H1 (cell line): Measurements from ENCODE around the gene MKNK2. TPM values are rescaled to one million over a fixed set of nuclear protein-coding genes. Genes with fewer than 3 reads are reported as not detected.

Experiments
- CTCF ChIA-PET: fragments of 300-600 bp; sonication (Branson Sonifier 250); formaldehyde crosslinking; loops from one replicate; lab custom pipeline; 2021; ENCODE audit not compliant: partially characterized antibody; lab: Charles Lee
- POLR2A ChIA-PET: fragments of 300-600 bp; sonication (Branson Sonifier 250); formaldehyde crosslinking; loops from one replicate; lab custom pipeline; 2021; ENCODE audit warnings: inconsistent platforms; ENCODE audit not compliant: partially characterized antibody; lab: Charles Lee
- DNase-seq, 2 experiments: peaks; one replicate each; pipeline versions ENCODE4 v3.0.0 to v3.0.0-alpha.2; 2010 to 2022; ENCODE audit warnings: low spot score in 2 of 2, low read depth in 1 of 2, mixed read lengths in 1 of 2
- FAIRE-seq: peaks from 2 replicates; lab custom pipeline; 2011; peaks lifted over from hg19 to GRCh38; lab: Jason Lieb, UNC
- H2AFZ ChIP-seq: 2 replicates; pipeline ENCODE4 v1.8.1; 2012; ENCODE audit warnings: low read length, inconsistent platforms
- H2AK5ac ChIP-seq: 2 replicates; pipeline ENCODE4 v1.6.1; 2013; ENCODE audit warnings: low read depth, low read length
- H2BK120ac ChIP-seq: replicated peaks from 2 replicates; pipeline ENCODE3; 2013; ENCODE audit warnings: low read depth, low read length, inconsistent platforms
- H2BK12ac ChIP-seq: 2 replicates; pipeline ENCODE4 v1.6.1; 2013; ENCODE audit warnings: low read depth, low read length
- H2BK15ac ChIP-seq: 2 replicates; pipeline ENCODE4 v1.6.1; 2013; ENCODE audit warnings: low read length
- H2BK20ac ChIP-seq: 2 replicates; pipeline ENCODE4 v1.6.1; 2013; ENCODE audit warnings: low read length
- H2BK5ac ChIP-seq: 2 replicates; pipeline ENCODE4 v1.6.1; 2013; ENCODE audit warnings: low read depth, low read length
- H3K14ac ChIP-seq: 2 replicates; pipeline ENCODE4 v1.6.1; 2013; ENCODE audit warnings: inconsistent platforms; ENCODE audit not compliant: insufficient read length
- H3K18ac ChIP-seq: 2 replicates; pipeline ENCODE4 v1.6.1; 2013; ENCODE audit warnings: low read length; ENCODE audit errors: extremely low read depth
- H3K23ac ChIP-seq: 2 replicates; pipeline ENCODE4 v1.6.1; 2013; ENCODE audit warnings: inconsistent platforms; ENCODE audit not compliant: insufficient read length
- H3K23me2 ChIP-seq: 2 replicates; pipeline ENCODE4 v1.6.1; 2013; ENCODE audit warnings: low read depth, low read length
- H3K27ac ChIP-seq: 2 replicates; pipeline ENCODE4 v1.6.1; 2011; ENCODE audit warnings: low read depth, low read length, inconsistent platforms
- H3K27me3 ChIP-seq, 4 experiments: replicated peaks in 1 of 4; 1 replicate in 1 of 4; 2 replicates in 3 of 4; pipeline versions ENCODE4 v1.6.1 to v1.8.1; 2011 to 2013; ENCODE audit warnings: low read length in 3 of 4, mild to moderate bottlenecking in 3 of 4, inconsistent platforms in 2 of 4, mixed read lengths in 2 of 4, moderate library complexity in 1 of 4; ENCODE audit not compliant: control insufficient read depth in 3 of 4, insufficient read depth in 3 of 4; ENCODE audit errors: extremely low read depth in 1 of 4
- H3K36me3 ChIP-seq, 4 experiments: 2 replicates each; pipeline versions ENCODE4 v1.6.1 to v1.8.1; 2011 to 2013; ENCODE audit warnings: mild to moderate bottlenecking in 4 of 4, low read length in 3 of 4, moderate library complexity in 2 of 4, control low read depth in 1 of 4, inconsistent platforms in 1 of 4; ENCODE audit not compliant: insufficient read depth in 4 of 4, control insufficient read depth in 2 of 4
- H3K4ac ChIP-seq: replicated peaks from 2 replicates; pipeline ENCODE3; 2013; ENCODE audit warnings: low read length, low read depth, mixed read lengths, inconsistent platforms; ENCODE audit not compliant: insufficient read length
- H3K4me1 ChIP-seq, 4 experiments: replicated peaks in 1 of 4; 1 replicate in 1 of 4; 2 replicates in 3 of 4; pipeline versions ENCODE4 v1.6.1 to v1.8.1; 2011 to 2013; ENCODE audit warnings: low read length in 3 of 4, inconsistent platforms in 2 of 4, mixed read lengths in 1 of 4; ENCODE audit not compliant: insufficient read depth in 4 of 4, control insufficient read depth in 3 of 4
- H3K4me2 ChIP-seq, 2 experiments: 2 replicates each; pipeline versions ENCODE4 v1.6.1 to v1.8.1; 2011 to 2013; ENCODE audit warnings: low read depth in 2 of 2, low read length in 2 of 2, control low read depth in 1 of 2, inconsistent platforms in 1 of 2, mild to moderate bottlenecking in 1 of 2; ENCODE audit not compliant: insufficient read depth in 1 of 2
- H3K4me3 ChIP-seq, 4 experiments: fragments of 200-600, 300-600 bp in 1 of 4; sonication (generic), shearing (Covaris generic), sonication (Bioruptor Twin) in 1 of 4; 2 replicates each; pipeline versions ENCODE4 v1.5.1 to v1.8.1; 2011 to 2016; ENCODE audit warnings: low read length in 4 of 4, low read depth in 3 of 4, control low read depth in 2 of 4, inconsistent platforms in 2 of 4, mild to moderate bottlenecking in 2 of 4, mixed read lengths in 1 of 4, moderate library complexity in 1 of 4; ENCODE audit not compliant: insufficient read depth in 2 of 4; ENCODE audit errors: extremely low read depth in 1 of 4
- H3K56ac ChIP-seq: replicated peaks from 2 replicates; pipeline ENCODE3; 2013; ENCODE audit warnings: low read depth, mild to moderate bottlenecking, mixed read lengths, low read length, inconsistent platforms; ENCODE audit not compliant: insufficient read length
- H3K79me1 ChIP-seq: 2 replicates; pipeline ENCODE4 v1.6.1; 2013; ENCODE audit warnings: low read depth, low read length, control low read depth
- H3K79me2 ChIP-seq, 2 experiments: 2 replicates each; pipeline versions ENCODE4 v1.6.1 to v1.8.1; 2012 to 2013; ENCODE audit warnings: low read length in 2 of 2, mild to moderate bottlenecking in 2 of 2, inconsistent platforms in 1 of 2; ENCODE audit not compliant: insufficient read depth in 2 of 2, control insufficient read depth in 1 of 2
- H3K9ac ChIP-seq, 4 experiments: replicated peaks in 1 of 4; 1 replicate in 1 of 4; 2 replicates in 3 of 4; pipeline versions ENCODE4 v1.6.1 to v1.8.1; 2011 to 2013; ENCODE audit warnings: low read depth in 3 of 4, low read length in 3 of 4, control low read depth in 2 of 4, mild to moderate bottlenecking in 2 of 4, moderate library complexity in 2 of 4, inconsistent platforms in 1 of 4; ENCODE audit errors: extremely low read depth in 1 of 4
- H3K9me3 ChIP-seq, 2 experiments: 2 replicates each; pipeline versions ENCODE4 v1.6.1 to v1.8.1; 2012 to 2013; ENCODE audit warnings: mild to moderate bottlenecking in 2 of 2, moderate library complexity in 2 of 2, control low read depth in 1 of 2, inconsistent platforms in 1 of 2, low read depth in 1 of 2, low read length in 1 of 2, mixed read lengths in 1 of 2; ENCODE audit not compliant: insufficient read depth in 2 of 2
- H4K20me1 ChIP-seq, 2 experiments: replicated peaks in 1 of 2; 2 replicates each; pipeline versions ENCODE3 to v1.8.1; 2011 to 2013; ENCODE audit warnings: inconsistent platforms in 2 of 2, low read length in 2 of 2, mild to moderate bottlenecking in 1 of 2; ENCODE audit not compliant: insufficient read depth in 2 of 2, control insufficient read depth in 1 of 2
- H4K5ac ChIP-seq: 2 replicates; pipeline ENCODE4 v1.6.1; 2013; ENCODE audit warnings: low read length, low read depth, mixed read lengths, inconsistent platforms; ENCODE audit not compliant: insufficient read length
- H4K8ac ChIP-seq: 2 replicates; pipeline ENCODE4 v1.8.0; 2013; ENCODE audit warnings: mild to moderate bottlenecking, moderate library complexity, low read length, inconsistent platforms; ENCODE audit not compliant: insufficient read depth; ENCODE audit errors: extremely low read depth
- H4K91ac ChIP-seq: replicated peaks from 2 replicates; pipeline ENCODE3; 2013; ENCODE audit warnings: low read length, mixed read lengths, inconsistent platforms; ENCODE audit not compliant: insufficient read length
- CBX5 ChIP-seq: fragments of 300-800, 300-1000 bp; sonication (generic); IDR thresholded peaks from 2 replicates; pipeline ENCODE4 v1.7.1; 2016; ENCODE audit warnings: antibody characterized with exemption, low read length, low read depth
- CBX8 ChIP-seq: fragments of 300-800, 300-1000 bp; sonication (generic); IDR thresholded peaks from 2 replicates; pipeline ENCODE4 v1.7.1; 2016; ENCODE audit warnings: low read depth, low read length, borderline replicate concordance
- CTBP2 ChIP-seq: IDR thresholded peaks from 2 replicates; pipeline ENCODE4 v1.7.0; 2011; ENCODE audit warnings: borderline replicate concordance, mild to moderate bottlenecking, moderate library complexity, mixed read lengths, low read length; ENCODE audit not compliant: insufficient read depth, insufficient read length
- EGR1 ChIP-seq: IDR thresholded peaks from 2 replicates; pipeline ENCODE4 v1.6.1; 2011; ENCODE audit warnings: low read depth, low read length, borderline replicate concordance
- HDAC6 ChIP-seq: IDR thresholded peaks from one replicate; pipeline ENCODE4 v1.7.1; 2012; ENCODE audit warnings: low read depth, mild to moderate bottlenecking, inconsistent platforms, low read length, moderate library complexity
- POLR2A ChIP-seq, 2 experiments: IDR thresholded peaks; 1 replicate in 1 of 2; 2 replicates in 1 of 2; pipeline ENCODE4 v1.6.1; 2011; ENCODE audit warnings: low read depth in 2 of 2, low read length in 2 of 2, mild to moderate bottlenecking in 2 of 2; ENCODE audit errors: control extremely low read depth in 1 of 2
- RXRA ChIP-seq: IDR thresholded peaks from 2 replicates; pipeline ENCODE4 v1.6.1; 2011; ENCODE audit warnings: low read depth, mild to moderate bottlenecking, low read length, moderate library complexity; ENCODE audit not compliant: insufficient read depth
- SP2 ChIP-seq: IDR thresholded peaks from 2 replicates; pipeline ENCODE4 v1.6.1; 2012; ENCODE audit warnings: mild to moderate bottlenecking, low read length, inconsistent platforms
- TEAD4 ChIP-seq: IDR thresholded peaks from 2 replicates; pipeline ENCODE4 v1.6.1; 2012; ENCODE audit warnings: low read depth, low read length, inconsistent platforms, mixed read lengths
- YY1 ChIP-seq: IDR thresholded peaks from 2 replicates; pipeline ENCODE4 v1.6.1; 2011; ENCODE audit warnings: low read depth, mild to moderate bottlenecking, low read length
- WGBS, 2 experiments: shearing (Covaris generic) in 1 of 2; methylation state at CpG; one replicate each; pipeline versions ENCODE4 v1.1.6 to v1.1.7; 2013 to 2015; ENCODE audit warnings: low lambda C conversion rate in 2 of 2, mixed read lengths in 2 of 2, inconsistent platforms in 1 of 2, low coverage in 1 of 2, missing lambda C conversion rate in 1 of 2; ENCODE audit not compliant: insufficient replicate concordance in 2 of 2, insufficient coverage in 1 of 2, insufficient read length in 1 of 2; ENCODE audit errors: extremely low coverage in 1 of 2, missing lambda C conversion rate in 1 of 2; 5-methylcytosine and 5-hydroxymethylcytosine counted together
- polyA plus RNA-seq, 7 experiments: library from polyadenylated mRNA; depleted of rRNA in 3 of 7; stranded (reverse) in 5 of 7; unstranded in 2 of 7; fragments of >200 nt in 5 of 7; fragments of 200-250 nt in 2 of 7; gene quantifications; 1 replicate in 5 of 7; 2 replicates in 1 of 7; 4 replicates in 1 of 7; pipeline versions ENCODE4 v1.2.1 to v1.2.3, GENCODE V29; 2011 to 2013; ENCODE audit warnings: missing spikeins in 2 of 7, mixed read lengths in 2 of 7
- total RNA-seq: library from RNA; stranded (reverse); fragmentation: NEBNext Ultra II Directional; extraction: Animal tissue kit (Norgen Biotek cat#: 25700); gene quantifications from 2 replicates; pipeline ENCODE4 v1.2.1, GENCODE V29; 2021
- TF ChIP-seq, protein P1 (sequence below): IDR thresholded peaks from 2 replicates; pipeline ENCODE4 v1.6.1; 2012; ENCODE audit warnings: inconsistent platforms
- TF ChIP-seq, protein P2 (sequence below): IDR thresholded peaks from 2 replicates; pipeline ENCODE4 v1.6.1; 2012; ENCODE audit warnings: low read length, inconsistent platforms

The MKNK2 gene
- total and polyA plus RNA-seq, 2 of the 8 experiments (the other 6 are each of a cell fraction or from before 2014, with no cell fraction given): 163 to 166 TPM

DNA sequence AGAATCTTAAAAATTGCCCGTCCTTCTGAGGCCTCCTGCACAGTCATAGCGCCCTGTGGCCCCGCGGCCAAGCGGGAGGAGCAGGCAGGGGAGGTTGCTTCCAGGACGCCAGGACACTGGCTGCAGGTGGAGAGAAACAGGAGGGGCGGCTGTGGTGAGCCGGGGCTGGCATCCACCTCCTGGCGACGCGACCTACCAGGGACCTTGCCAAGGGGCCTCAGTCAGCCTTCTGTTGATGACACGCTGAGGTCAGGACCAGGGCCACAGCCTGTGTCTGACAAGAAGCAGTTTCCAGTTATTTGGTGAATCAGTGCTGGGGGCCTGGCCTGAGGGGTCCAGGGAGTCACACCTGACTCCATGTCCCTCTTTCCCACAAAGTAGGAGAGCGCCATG lies 13.3 kb upstream of the MKNK2 start:
- H3K23me2 ChIP-seq: peaks cover 5% of the 10 kb centered on the region; the same call in 1 of the 2 replicates
- no peak overlapping the region for H2BK15ac ChIP-seq
- H4K8ac ChIP-seq: no peak overlapping the region; the same call in 1 of the 2 replicates
- H2AFZ ChIP-seq: no peak overlapping the region
- no peak overlapping the region for H2AK5ac ChIP-seq
- no peaks in the 10 kb centered on the region for H3K9me3 ChIP-seq
- no peak for FAIRE-seq
- WGBS, 2 experiments: 95% methylated on average over 13 of the region's 13 CpGs; no CpG with 5 or more reads in 1 of the 2 experiments
- no peaks in the 10 kb centered on the region for H3K79me2 ChIP-seq
- no peak overlapping the region for H4K5ac ChIP-seq
- H3K4me1 ChIP-seq: peaks cover 4 to 20% (median 16%) of the 10 kb centered on the region in 4 experiments
- H3K14ac ChIP-seq: no peak overlapping the region
- no peak overlapping the region for H3K56ac ChIP-seq
- ChIA-PET POLR2A (interaction anchor here (0.9 to 1.2 kb wide), 3 partner anchors 13 to 31 kb away, joined by 3 read pairs; partner anchors contain the start of gene MKNK2), CTCF (interaction anchor here (2.0 kb wide), 1 partner anchor 28 kb away, joined by 7 read pairs; no protein-coding TSS in a partner anchor)
- H2BK12ac ChIP-seq: no peak overlapping the region
- H3K36me3 ChIP-seq: no peaks in the 10 kb centered on the region
- no peak overlapping the region for H4K91ac ChIP-seq
- no peak overlapping the region for H2BK120ac ChIP-seq
- H3K27ac ChIP-seq: no peak overlapping the region
- H2BK20ac ChIP-seq: no peak overlapping the region
- no peak overlapping the region for H3K4me2 ChIP-seq
- no peaks in the 10 kb centered on the region for H4K20me1 ChIP-seq
- no peak overlapping the region for H3K9ac ChIP-seq
- H3K4ac ChIP-seq: no peak overlapping the region
- no peak for DNase-seq
- H3K27me3 ChIP-seq: no peaks in the 10 kb centered on the region
- no peak overlapping the region for H3K23ac ChIP-seq
- H3K18ac ChIP-seq: no peak overlapping the region
- H3K79me1 ChIP-seq: no peaks in the 10 kb centered on the region
- no peak overlapping the region for H3K4me3 ChIP-seq
- H2BK5ac ChIP-seq: no peak overlapping the region
- TF ChIP-seq POLR2A (IDR thresholded peaks at IDR 0.05; ENCODE audit: control extremely low read depth in 1 of 2, low read depth in 2 of 2, low read length in 2 of 2) (no peak), HDAC6 (no peak), SP2 (no peak), RXRA (no peak), CBX8 (no peak), EGR1 (no peak), TEAD4 (no peak), YY1 (no peak), CBX5 (no peak), CTBP2 (no peak)
- TF ChIP-seq, protein P1, sequence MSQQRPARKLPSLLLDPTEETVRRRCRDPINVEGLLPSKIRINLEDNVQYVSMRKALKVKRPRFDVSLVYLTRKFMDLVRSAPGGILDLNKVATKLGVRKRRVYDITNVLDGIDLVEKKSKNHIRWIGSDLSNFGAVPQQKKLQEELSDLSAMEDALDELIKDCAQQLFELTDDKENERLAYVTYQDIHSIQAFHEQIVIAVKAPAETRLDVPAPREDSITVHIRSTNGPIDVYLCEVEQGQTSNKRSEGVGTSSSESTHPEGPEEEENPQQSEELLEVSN: no peak
- TF ChIP-seq, protein P2, sequence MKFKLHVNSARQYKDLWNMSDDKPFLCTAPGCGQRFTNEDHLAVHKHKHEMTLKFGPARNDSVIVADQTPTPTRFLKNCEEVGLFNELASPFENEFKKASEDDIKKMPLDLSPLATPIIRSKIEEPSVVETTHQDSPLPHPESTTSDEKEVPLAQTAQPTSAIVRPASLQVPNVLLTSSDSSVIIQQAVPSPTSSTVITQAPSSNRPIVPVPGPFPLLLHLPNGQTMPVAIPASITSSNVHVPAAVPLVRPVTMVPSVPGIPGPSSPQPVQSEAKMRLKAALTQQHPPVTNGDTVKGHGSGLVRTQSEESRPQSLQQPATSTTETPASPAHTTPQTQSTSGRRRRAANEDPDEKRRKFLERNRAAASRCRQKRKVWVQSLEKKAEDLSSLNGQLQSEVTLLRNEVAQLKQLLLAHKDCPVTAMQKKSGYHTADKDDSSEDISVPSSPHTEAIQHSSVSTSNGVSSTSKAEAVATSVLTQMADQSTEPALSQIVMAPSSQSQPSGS: no peak
